KBM-7 (cell line): ENCODE measurements around the gene CTPS1.

Source experiments
- DNase-seq: peaks from one replicate; pipeline ENCODE4 v3.0.0-alpha.2; 2015
- in situ Hi-C: fragments of 300-500 bp; cut with MboI; formaldehyde crosslinking; loops from 2 replicates; pipeline ENCODE4 v1.14.3; 2020; ENCODE audit warnings: low sequenced_read_pairs, low pct_unique_long_range_greater_than_20kb, mixed read lengths

Gene CTPS1

GRCh38 chr1:41017141-41018017 is 37.9 kb downstream of the CTPS1 start:
- no peak for DNase-seq
- in situ Hi-C loops, result no loop called here

- DNase-seq, result no peak
- in situ Hi-C loops, result no loop called here
Observed at GRCh38 chr1:41018018-41018410, 38.5 kb downstream of the CTPS1 start.

DNA sequence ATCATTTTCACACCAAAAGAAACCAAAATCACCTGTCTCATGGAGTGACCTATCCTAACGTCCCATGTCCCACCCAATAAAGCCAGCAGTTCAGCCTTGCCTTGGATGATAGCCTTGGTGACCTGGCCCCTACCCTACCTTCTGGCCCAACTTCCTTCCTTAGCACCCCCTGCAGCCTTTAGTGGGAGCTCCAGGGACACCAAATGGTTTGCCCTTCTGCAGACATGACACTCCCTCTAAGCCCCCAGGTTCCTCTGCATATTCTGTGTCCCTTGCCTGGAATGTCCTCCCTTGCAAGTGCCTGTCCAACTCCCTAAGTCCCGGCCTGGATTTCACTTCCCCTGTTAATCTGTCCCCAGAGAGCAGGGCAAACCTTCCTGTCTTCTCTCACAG is 39.9 kb downstream of the CTPS1 start:
- no peak for DNase-seq
- in situ Hi-C loops, result no loop called here

DNA sequence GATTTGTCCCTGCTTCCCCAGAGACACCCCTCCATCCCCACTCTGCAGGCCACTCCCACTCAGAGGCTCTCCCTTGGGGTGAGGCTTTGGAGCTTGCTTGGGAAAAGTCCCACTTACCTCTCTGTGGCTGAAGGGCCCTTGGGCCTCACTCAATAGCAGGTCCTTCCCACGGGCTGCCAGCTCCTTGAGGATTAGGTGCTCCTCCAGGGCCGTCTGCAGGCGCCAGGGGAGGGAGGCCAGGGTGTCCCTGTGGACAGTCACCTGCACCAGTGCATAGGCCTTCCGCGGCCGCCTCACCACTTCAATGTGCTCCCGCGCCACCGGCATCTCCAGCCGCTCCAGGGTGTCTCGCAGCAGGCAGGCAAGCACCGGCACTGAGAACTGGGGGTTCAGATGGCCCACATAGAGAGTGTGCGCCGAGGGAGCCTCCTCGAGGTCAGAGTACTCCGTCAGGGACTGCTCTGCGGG is 40.6 kb downstream of the CTPS1 start:
- in situ Hi-C loops, result no loop called here
- no peak for DNase-seq

DNA sequence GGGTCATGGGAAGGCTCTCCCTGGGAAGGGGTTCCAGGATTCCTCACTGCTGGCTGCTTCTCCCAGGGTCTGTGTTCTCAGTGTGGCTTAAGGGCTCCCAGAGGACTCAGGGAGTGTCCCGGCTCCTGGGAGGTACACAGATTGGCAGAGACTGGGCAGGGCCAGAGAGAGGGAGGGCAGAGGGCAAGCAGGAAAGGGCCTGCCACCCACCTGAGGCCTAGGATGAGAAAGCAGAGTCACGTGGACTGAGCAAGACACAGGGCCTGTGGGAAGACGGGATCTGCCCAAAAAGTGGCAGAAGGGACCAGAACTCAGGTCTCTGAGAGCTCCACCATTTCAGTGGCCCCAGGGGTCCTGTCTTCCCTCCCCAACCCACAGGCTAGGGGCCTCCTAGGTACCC is 41.2 kb downstream of the CTPS1 start:
- in situ Hi-C loops, result no loop called here
- no peak for DNase-seq

- in situ Hi-C loops, result no loop called here
- DNase-seq, result no peak
Observed at GRCh38 chr1:41021526-41022308, 42.2 kb downstream of the CTPS1 start, which contains the start of gene SLFNL1. Gene SLFNL1, minus strand, starts transcription at chr1:41021725. Its CDS starts 1,065 bp downstream, at chr1:41020660.

GRCh38 chr1:41022424-41022823 is 42.9 kb downstream of the CTPS1 start:
- in situ Hi-C loops, result no loop called here
- no peak for DNase-seq

- in situ Hi-C loops, result no loop called here
Observed at GRCh38 chr1:41023279-41023990, 43.9 kb downstream of the CTPS1 start.

GRCh38 chr1:41024953-41025352 is 45.5 kb downstream of the CTPS1 start:
- in situ Hi-C loops, result no loop called here
- no peak for DNase-seq

More at GRCh38 chr1:41023279-41023990, 43.9 kb downstream of the CTPS1 start:
- no peak for DNase-seq

GRCh38 chr1:41025979-41026819 is 46.7 kb downstream of the CTPS1 start:
- DNase-seq, result no peak
- in situ Hi-C loops, result no loop called here

DNA sequence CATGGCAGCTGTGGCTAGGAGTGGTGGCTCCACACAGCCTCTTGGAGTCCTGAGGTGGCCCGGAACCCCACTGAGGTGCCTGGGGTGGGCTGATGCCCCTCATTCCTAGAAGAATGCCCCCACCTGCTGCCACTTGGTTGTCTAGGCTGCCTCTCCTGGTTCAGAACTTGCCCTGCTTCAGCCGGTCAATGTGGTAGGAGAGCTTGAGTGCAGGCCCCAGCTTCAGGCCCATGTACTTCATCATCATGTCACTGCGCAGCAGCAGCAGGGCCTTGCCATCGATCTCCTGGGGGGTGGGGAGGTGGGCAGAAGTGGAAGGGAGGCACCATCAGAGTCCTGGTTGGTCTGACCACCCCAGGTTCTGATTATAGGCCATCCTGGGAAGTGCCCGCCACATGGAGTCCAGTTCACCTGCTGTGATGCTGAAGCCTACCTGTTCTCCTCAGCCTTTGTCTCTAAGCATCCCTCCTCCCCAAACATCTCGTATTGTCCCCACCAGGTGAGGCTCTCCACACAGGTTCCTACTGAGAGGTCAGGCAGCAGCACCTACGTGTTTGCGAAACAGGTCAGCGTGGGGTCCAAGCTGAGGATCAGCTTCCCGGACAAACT is 48.6 kb downstream of the CTPS1 start:
- no peak for DNase-seq
- in situ Hi-C loops, result no loop called here

- in situ Hi-C loops, result no loop called here
- DNase-seq, result no peak
Observed at GRCh38 chr1:41030872-41031616, 51.5 kb downstream of the CTPS1 start.

DNA sequence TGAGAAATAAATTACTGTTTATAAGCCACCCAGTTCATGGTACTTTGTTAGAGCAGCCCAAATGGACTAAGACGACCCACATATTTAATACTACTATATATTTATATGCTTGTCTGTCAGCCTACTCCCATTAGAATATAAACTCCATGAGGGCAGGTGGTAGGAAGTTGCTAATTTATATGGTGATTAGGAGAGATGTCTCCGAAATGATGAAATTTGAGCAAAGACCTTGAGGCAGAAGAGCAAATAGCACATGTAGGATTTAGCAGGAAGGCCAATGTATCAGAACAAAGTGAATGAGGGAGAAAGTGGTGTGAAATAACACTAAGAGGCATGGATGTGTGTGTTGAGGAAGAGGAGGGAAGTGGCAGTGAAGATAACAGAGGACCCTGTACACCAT is 52.7 kb downstream of the CTPS1 start:
- DNase-seq, result no peak
- in situ Hi-C loops, result no loop called here

DNA sequence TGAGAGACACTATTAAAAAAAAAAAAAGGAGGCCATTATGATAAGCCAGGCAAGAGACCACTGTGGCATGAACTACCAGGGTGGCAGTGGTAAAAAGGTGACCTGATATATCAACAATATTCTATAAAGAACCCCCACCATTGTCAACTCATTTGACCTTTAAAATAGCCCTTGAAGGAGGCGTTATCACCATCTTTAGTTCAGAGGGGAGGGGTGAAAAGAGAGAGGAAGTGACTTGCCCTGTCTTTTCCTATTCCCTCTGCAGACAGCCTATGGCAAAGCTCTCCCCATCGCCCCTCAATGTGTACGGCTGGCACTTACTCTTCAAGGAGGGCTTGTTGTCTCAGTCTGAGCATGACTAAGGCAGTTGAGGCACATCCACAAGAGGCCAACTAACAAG is 53.8 kb downstream of the CTPS1 start:
- DNase-seq, result no peak
- in situ Hi-C loops, result no loop called here

GRCh38 chr1:41037116-41037903 is 57.8 kb downstream of the CTPS1 start:
- no peak for DNase-seq
- in situ Hi-C loops, result no loop called here

DNA sequence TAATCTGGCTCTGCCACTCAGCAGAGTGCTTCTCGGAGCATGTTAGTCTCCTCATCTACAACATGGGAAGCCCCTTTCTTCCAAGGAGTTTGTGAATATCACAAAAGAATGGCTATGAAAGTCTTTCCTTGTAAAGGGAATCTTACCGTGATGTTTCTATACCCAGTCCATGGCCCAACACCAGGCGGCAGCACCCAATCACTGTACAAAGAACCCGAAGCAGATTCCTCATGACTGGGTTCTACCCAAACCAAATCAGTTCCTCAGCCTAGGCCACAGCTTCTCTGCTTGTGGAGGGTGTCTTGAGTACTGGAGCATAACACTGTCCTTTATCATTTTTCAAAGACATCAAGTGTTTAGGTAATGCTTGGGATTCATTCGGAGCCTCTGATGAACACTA is 58.6 kb downstream of the CTPS1 start:
- DNase-seq, result no peak
- in situ Hi-C loops, result no loop called here
